ENCODE measurements around the gene LRCH3.
"Not testable (repeated sequence)": the region's sequence is repeated elsewhere in the genome, so short reads cannot be mapped to it uniquely, and the experiment has no call there.

Gene LRCH3

GRCh38 chr3:197913641-197914380 is 122.8 kb downstream of the LRCH3 start:
- no peak overlapping the region for H3K27ac ChIP-seq
- TF ChIP-seq CTCF (conservative IDR thresholded peaks at IDR 0.05; ENCODE audit: low read depth, low read length), result no peak
- H3K79me2 ChIP-seq (ENCODE audit: insufficient read depth, low read depth), result no peaks in the 10 kb centered on the region
- no peak overlapping the region for H3K4me2 ChIP-seq
- no peaks in the 10 kb centered on the region for H3K36me3 ChIP-seq (ENCODE audit: insufficient read depth)
- H3K9ac ChIP-seq, result no peak overlapping the region
- H4K20me1 ChIP-seq (ENCODE audit: insufficient read depth), result no peaks in the 10 kb centered on the region
- no peak overlapping the region for H3K4me3 ChIP-seq (IDR thresholded peaks at IDR 0.05; ENCODE audit: insufficient read depth, low read depth, low read length)
- H3K27me3 ChIP-seq (ENCODE audit: insufficient read depth, low read depth), result no peaks in the 10 kb centered on the region
- H3K4me1 ChIP-seq (ENCODE audit: low read depth, poor library complexity, severe bottlenecking), result no peaks in the 10 kb centered on the region
- no peak overlapping the region for H2AFZ ChIP-seq (ENCODE audit: low read depth)

- not testable (repeated sequence) for H2AFZ ChIP-seq (ENCODE audit: low read depth); H4K20me1 ChIP-seq (ENCODE audit: insufficient read depth); H3K9ac ChIP-seq; H3K36me3 ChIP-seq (ENCODE audit: insufficient read depth); H3K27me3 ChIP-seq (ENCODE audit: insufficient read depth, low read depth); H3K27ac ChIP-seq; H3K79me2 ChIP-seq (ENCODE audit: insufficient read depth, low read depth); H3K4me3 ChIP-seq (IDR thresholded peaks at IDR 0.05; ENCODE audit: insufficient read depth, low read depth, low read length)
- Histone ChIP-seq H3K4me2 (peak overlapping the region; percentile 31; the same call in 1 of the 2 replicates), H3K4me1 (ENCODE audit: low read depth, poor library complexity, severe bottlenecking) (peaks cover 11% of the 10 kb centered on the region)
Observed at GRCh38 chr3:197921429-197922275, 130.6 kb downstream of the LRCH3 start.

- no peak overlapping the region for H2AFZ ChIP-seq (ENCODE audit: low read depth)
- peak; percentile 31; the same call in 1 of the 2 replicates for TF ChIP-seq CTCF (conservative IDR thresholded peaks at IDR 0.05; ENCODE audit: low read depth, low read length)
- H3K27me3 ChIP-seq (ENCODE audit: insufficient read depth, low read depth), result peaks cover 4% of the 10 kb centered on the region; the same call in 1 of the 2 replicates
- H3K27ac ChIP-seq, result no peak overlapping the region
- no peaks in the 10 kb centered on the region for H3K36me3 ChIP-seq (ENCODE audit: insufficient read depth)
- no peaks in the 10 kb centered on the region for H3K79me2 ChIP-seq (ENCODE audit: insufficient read depth, low read depth)
- no peaks in the 10 kb centered on the region for H4K20me1 ChIP-seq (ENCODE audit: insufficient read depth)
- H3K4me3 ChIP-seq (IDR thresholded peaks at IDR 0.05; ENCODE audit: insufficient read depth, low read depth, low read length), result no peak overlapping the region
- no peak overlapping the region for H3K4me2 ChIP-seq
- H3K9ac ChIP-seq, result no peak overlapping the region
- peaks cover 11% of the 10 kb centered on the region for H3K4me1 ChIP-seq (ENCODE audit: low read depth, poor library complexity, severe bottlenecking)
Observed at GRCh38 chr3:197926418-197926817, 135.4 kb downstream of the LRCH3 start.

- H3K4me1 ChIP-seq (ENCODE audit: low read depth, poor library complexity, severe bottlenecking); H3K9ac ChIP-seq; H4K20me1 ChIP-seq (ENCODE audit: insufficient read depth); H3K36me3 ChIP-seq (ENCODE audit: insufficient read depth); H3K4me3 ChIP-seq (IDR thresholded peaks at IDR 0.05; ENCODE audit: insufficient read depth, low read depth, low read length); H2AFZ ChIP-seq (ENCODE audit: low read depth); H3K27me3 ChIP-seq (ENCODE audit: insufficient read depth, low read depth); H3K4me2 ChIP-seq; H3K27ac ChIP-seq; H3K79me2 ChIP-seq (ENCODE audit: insufficient read depth, low read depth): not testable (repeated sequence)
Observed at GRCh38 chr3:197927578-197927977, 136.5 kb downstream of the LRCH3 start.

- Histone ChIP-seq H3K4me3 (IDR thresholded peaks at IDR 0.05; ENCODE audit: insufficient read depth, low read depth, low read length) (no peak overlapping the region), H3K36me3 (ENCODE audit: insufficient read depth) (no peaks in the 10 kb centered on the region), H3K27me3 (ENCODE audit: insufficient read depth, low read depth) (no peaks in the 10 kb centered on the region), H2AFZ (ENCODE audit: low read depth) (no peak overlapping the region), H4K20me1 (ENCODE audit: insufficient read depth) (no peaks in the 10 kb centered on the region), H3K4me2 (no peak overlapping the region), H3K9ac (no peak overlapping the region), H3K79me2 (ENCODE audit: insufficient read depth, low read depth) (no peaks in the 10 kb centered on the region), H3K27ac (no peak overlapping the region), H3K4me1 (ENCODE audit: low read depth, poor library complexity, severe bottlenecking) (no peaks in the 10 kb centered on the region)
- no peak for TF ChIP-seq CTCF (conservative IDR thresholded peaks at IDR 0.05; ENCODE audit: low read depth, low read length)
Observed at GRCh38 chr3:197936819-197937384, 145.8 kb downstream of the LRCH3 start.

Measured in KMS-11 (cell line).